ENCODE data around the gene SNAPIN. TPM values are rescaled to one million over a fixed set of nuclear protein-coding genes. Genes with fewer than 3 reads are reported as not detected.

SNAPIN gene
- total and polyA plus RNA-seq, 9 donors, result 31.6 to 70.2 (median 39.5) TPM

- Histone ChIP-seq H3K4me1 (ENCODE audit: insufficient read depth) (no peaks in the 10 kb centered on the region), H3K9me3 (no peaks in the 10 kb centered on the region), H3K36me3 (no peaks in the 10 kb centered on the region), H3K4me3 (no peak overlapping the region), H3K27ac (no peak overlapping the region), H3K27me3 (no peaks in the 10 kb centered on the region)
- DNase-seq, result no peak
- TF ChIP-seq EP300 (IDR thresholded peaks at IDR 0.05) (no peak), CTCF (IDR thresholded peaks at IDR 0.05) (no peak), POLR2A (IDR thresholded peaks at IDR 0.05) (no peak)
- intact Hi-C loops (cut with DNase I), result no loop called here
- 80 to 86% (median 83%) methylated on average over 11 of the region's 11 CpGs for WGBS, 3 donors
Measured at GRCh38 chr1:153685544-153686340, 27.2 kb downstream of the SNAPIN start.

GRCh38 chr1:153687346-153688125 is 29.0 kb downstream of the SNAPIN start:
- H3K4me1 ChIP-seq (ENCODE audit: insufficient read depth), result no peaks in the 10 kb centered on the region
- TF ChIP-seq POLR2A (IDR thresholded peaks at IDR 0.05), result no peak
- TF ChIP-seq EP300 (IDR thresholded peaks at IDR 0.05), result no peak
- TF ChIP-seq CTCF (IDR thresholded peaks at IDR 0.05), result no peak
- H3K4me3 ChIP-seq, result no peak overlapping the region
- 84 to 91% (median 85%) methylated on average over 12 to 16 of the region's 16 CpGs for WGBS, 3 donors
- no peaks in the 10 kb centered on the region for H3K27me3 ChIP-seq
- no peaks in the 10 kb centered on the region for H3K9me3 ChIP-seq
- H3K27ac ChIP-seq, result no peak overlapping the region
- no peak for DNase-seq
- H3K36me3 ChIP-seq, result no peaks in the 10 kb centered on the region
- intact Hi-C loops (cut with DNase I), result no loop called here

GRCh38 chr1:153688276-153688675 is 29.8 kb downstream of the SNAPIN start:
- 87 to 91% (median 87%) methylated on average over 7 of the region's 7 CpGs for WGBS, 3 donors
- intact Hi-C loops (cut with DNase I), result no loop called here
- H3K4me3 ChIP-seq, result no peak overlapping the region
- H3K27me3 ChIP-seq, result no peaks in the 10 kb centered on the region
- H3K27ac ChIP-seq, result no peak overlapping the region
- H3K9me3 ChIP-seq, result no peaks in the 10 kb centered on the region
- DNase-seq, result no peak
- TF ChIP-seq CTCF (IDR thresholded peaks at IDR 0.05) (no peak), POLR2A (IDR thresholded peaks at IDR 0.05) (no peak), EP300 (IDR thresholded peaks at IDR 0.05) (no peak)
- no peaks in the 10 kb centered on the region for H3K4me1 ChIP-seq (ENCODE audit: insufficient read depth)
- no peaks in the 10 kb centered on the region for H3K36me3 ChIP-seq

- no peaks in the 10 kb centered on the region for H3K27me3 ChIP-seq
- H3K27ac ChIP-seq, result no peak overlapping the region
- no peaks in the 10 kb centered on the region for H3K9me3 ChIP-seq
- 91 to 92% (median 92%) methylated on average over 17 to 18 of the region's 18 CpGs for WGBS, 3 donors
- TF ChIP-seq EP300 (IDR thresholded peaks at IDR 0.05), result no peak
- TF ChIP-seq CTCF (IDR thresholded peaks at IDR 0.05), result no peak
- no peak for TF ChIP-seq POLR2A (IDR thresholded peaks at IDR 0.05)
- DNase-seq, result no peak
- H3K4me1 ChIP-seq (ENCODE audit: insufficient read depth), result no peaks in the 10 kb centered on the region
- H3K4me3 ChIP-seq, result no peak overlapping the region
- intact Hi-C loops (cut with DNase I), result no loop called here
- H3K36me3 ChIP-seq, result no peaks in the 10 kb centered on the region
Measured at GRCh38 chr1:153688736-153689328, 30.3 kb downstream of the SNAPIN start.

All from ovary (tissue), 9 donors.